Gastrocnemius medialis (tissue), 4 donors: ENCODE measurements around the gene CTNNBIP1. TPM values are rescaled to one million over a fixed set of nuclear protein-coding genes. Genes with fewer than 3 reads are reported as not detected.

Experiments used
- ATAC-seq, 2 donors: fragments of 150-250 bp; one replicate each; pipeline ENCODE4 v1.9.1; 2016
- DNase-seq, 2 donors: peaks; one replicate each; pipeline ENCODE4 v3.0.0-alpha.2; 2019
- H3K27ac ChIP-seq, 4 donors: fragments of 200-600 bp; sonication (generic); 1 replicate in 1 of 4; 2 replicates in 3 of 4; pipeline ENCODE4 v1.5.1; 2016 to 2018; ENCODE audit warnings: mild to moderate bottlenecking in 2 of 4, moderate library complexity in 1 of 4
- H3K27me3 ChIP-seq, 3 donors: fragments of 200-600 bp; sonication (generic) in 2 of 3; 1 replicate in 1 of 3; 2 replicates in 2 of 3; pipeline versions ENCODE4 v1.5.1 to v1.6.0; 2016 to 2019; ENCODE audit warnings: mild to moderate bottlenecking in 1 of 3, moderate library complexity in 1 of 3
- H3K36me3 ChIP-seq, 2 donors: fragments of 200-600 bp; sonication (generic) in 1 of 2; one replicate each; pipeline ENCODE4 v1.5.1; 2017 to 2018
- H3K4me1 ChIP-seq, 2 donors: fragments of 200-600 bp; sonication (generic) in 1 of 2; one replicate each; pipeline ENCODE4 v1.5.1; 2016 to 2017; ENCODE audit warnings: mild to moderate bottlenecking in 2 of 2
- H3K4me3 ChIP-seq, 4 donors: fragments of 200-600 bp; sonication (generic) in 3 of 4; 1 replicate in 1 of 4; 2 replicates in 3 of 4; pipeline ENCODE4 v1.5.1; 2016 to 2019; ENCODE audit warnings: mild to moderate bottlenecking in 2 of 4
- H3K9me3 ChIP-seq, 3 donors: fragments of 200-600 bp; sonication (generic) in 2 of 3; 1 replicate in 1 of 3; 2 replicates in 2 of 3; pipeline ENCODE4 v1.5.1; 2016 to 2019
- POLR2A ChIP-seq, 2 donors: fragments of 450-650 bp; IDR thresholded peaks; one replicate each; pipeline ENCODE4 v1.6.1; 2017; ENCODE audit warnings: antibody characterized with exemption in 2 of 2, mild to moderate bottlenecking in 2 of 2, moderate library complexity in 2 of 2
- in situ Hi-C, 4 donors: fragments of 200-750 bp; cut with MboI; loops; one replicate each; pipeline versions ENCODE4 v1.15.0 to v1.8.0; 2017; ENCODE audit warnings: low sequenced_read_pairs in 4 of 4
- intact Hi-C: fragments of 100-400 bp; cut with DNase I; formaldehyde crosslinking; loops from one replicate; pipeline ENCODE4 v1.15.1; 2023; ENCODE audit warnings: low total_unique reads
- total RNA-seq, 4 donors: library from RNA; depleted of rRNA; stranded (reverse); fragments of >200 nt; gene quantifications; one replicate each; pipeline versions ENCODE4 v1.1.0 to v1.2.3, GENCODE V29; 2016
- TF ChIP-seq, protein P1 (sequence below), 5 experiments: fragments of 450-650 bp in 3 of 5; fragments of 200-600 bp in 2 of 5; sonication (generic) in 2 of 5; IDR thresholded peaks in 4 of 5; conservative IDR thresholded peaks in 1 of 5; 1 replicate in 4 of 5; 2 replicates in 1 of 5; pipeline ENCODE4 v1.5.1; 2016 to 2019; ENCODE audit warnings: antibody characterized with exemption in 5 of 5, mild to moderate bottlenecking in 3 of 5, moderate library complexity in 3 of 5

CTNNBIP1 gene
- total RNA-seq, 4 donors from 2014 or later: 10.3 to 13.2 (median 10.4) TPM

DNA sequence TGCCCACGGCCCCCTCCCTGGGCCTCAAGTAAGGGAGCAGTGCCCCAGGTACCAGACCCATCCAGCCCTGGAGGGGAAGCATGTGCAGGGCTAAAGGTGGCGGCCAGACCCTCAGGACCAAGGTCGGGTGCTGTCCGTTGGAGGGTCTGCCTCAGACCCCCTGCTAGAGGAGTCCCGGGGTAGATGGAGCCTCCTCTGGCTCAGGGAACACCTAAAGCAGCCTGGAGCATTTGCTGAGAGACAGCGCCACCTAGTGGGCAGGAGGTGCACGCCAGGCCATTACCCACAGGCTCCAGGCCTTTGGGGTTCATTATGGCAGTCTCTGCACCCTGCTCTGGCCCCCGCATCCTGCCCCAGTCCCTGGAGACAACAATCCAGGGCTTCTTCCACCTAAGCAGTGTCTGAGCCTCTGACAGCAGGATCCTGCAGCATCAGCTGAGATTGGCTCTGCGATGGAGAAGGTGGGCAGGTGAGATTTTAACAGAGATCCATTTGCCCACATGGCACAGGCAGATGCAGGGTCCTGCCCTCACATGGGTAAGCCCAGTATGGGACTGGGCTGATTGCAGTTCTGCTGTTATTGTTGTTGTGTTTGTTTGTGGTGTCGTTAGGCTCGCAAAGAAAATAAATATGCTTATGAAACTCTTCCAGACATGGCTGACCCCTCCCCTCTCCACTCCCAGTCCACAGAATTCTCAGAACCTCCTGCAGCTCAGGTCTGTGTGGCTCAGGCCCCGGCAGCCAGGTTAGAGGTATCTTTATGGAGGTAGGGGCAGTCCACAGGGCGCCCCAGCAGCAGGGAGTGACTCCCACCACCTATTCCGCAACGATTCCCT lies 42.4 kb downstream of the CTNNBIP1 start:
- TF ChIP-seq POLR2A (IDR thresholded peaks at IDR 0.05): no peak
- TF ChIP-seq, protein P1, sequence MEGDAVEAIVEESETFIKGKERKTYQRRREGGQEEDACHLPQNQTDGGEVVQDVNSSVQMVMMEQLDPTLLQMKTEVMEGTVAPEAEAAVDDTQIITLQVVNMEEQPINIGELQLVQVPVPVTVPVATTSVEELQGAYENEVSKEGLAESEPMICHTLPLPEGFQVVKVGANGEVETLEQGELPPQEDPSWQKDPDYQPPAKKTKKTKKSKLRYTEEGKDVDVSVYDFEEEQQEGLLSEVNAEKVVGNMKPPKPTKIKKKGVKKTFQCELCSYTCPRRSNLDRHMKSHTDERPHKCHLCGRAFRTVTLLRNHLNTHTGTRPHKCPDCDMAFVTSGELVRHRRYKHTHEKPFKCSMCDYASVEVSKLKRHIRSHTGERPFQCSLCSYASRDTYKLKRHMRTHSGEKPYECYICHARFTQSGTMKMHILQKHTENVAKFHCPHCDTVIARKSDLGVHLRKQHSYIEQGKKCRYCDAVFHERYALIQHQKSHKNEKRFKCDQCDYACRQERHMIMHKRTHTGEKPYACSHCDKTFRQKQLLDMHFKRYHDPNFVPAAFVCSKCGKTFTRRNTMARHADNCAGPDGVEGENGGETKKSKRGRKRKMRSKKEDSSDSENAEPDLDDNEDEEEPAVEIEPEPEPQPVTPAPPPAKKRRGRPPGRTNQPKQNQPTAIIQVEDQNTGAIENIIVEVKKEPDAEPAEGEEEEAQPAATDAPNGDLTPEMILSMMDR (IDR thresholded peaks at IDR 0.05 in 4 of 5, conservative IDR thresholded peaks at IDR 0.05 in 1 of 5): peak; percentile 89 to 99 (median 98)
- Histone ChIP-seq H3K4me3 (no peak overlapping the region), H3K36me3 (no peaks in the 10 kb centered on the region), H3K27me3 (no peaks in the 10 kb centered on the region), H3K9me3 (no peaks in the 10 kb centered on the region), H3K4me1 (peaks cover 9 to 16% of the 10 kb centered on the region in 2 donors), H3K27ac (no peak overlapping the region)
- DNase-seq (peak; percentile 36 to 76), ATAC-seq (peak; percentile 71 to 85)
- intact Hi-C loops: loop anchor here (1.0 to 5.0 kb wide), 4 partner anchors 43 to 240 kb away; no protein-coding TSS in a partner anchor
- in situ Hi-C loops: loop anchor here (5.0 to 10.0 kb wide), 5 partner anchors 80 to 240 kb away; no protein-coding TSS in a partner anchor

DNA sequence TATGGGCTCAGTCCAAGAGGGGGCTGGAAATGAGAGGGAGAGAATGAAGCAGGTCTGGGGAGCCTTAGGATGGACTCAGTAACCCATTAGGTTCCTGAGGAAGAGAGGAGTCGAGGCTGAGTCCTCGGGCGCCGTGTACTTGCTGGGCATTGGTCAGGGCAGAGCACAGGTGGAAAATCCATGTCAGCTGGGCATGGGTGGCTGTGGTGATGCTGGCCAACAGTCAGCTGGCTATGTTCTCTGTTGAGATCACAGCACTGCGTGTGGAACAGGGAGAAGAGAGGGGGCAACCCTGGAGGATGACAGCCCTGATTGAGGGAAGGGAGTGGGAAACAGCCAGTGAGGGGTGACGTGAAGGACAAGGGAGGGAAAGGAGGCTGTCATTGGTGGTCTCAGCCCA lies 43.2 kb downstream of the CTNNBIP1 start:
- DNase-seq: no peak
- in situ Hi-C loops (loop anchor here (5.0 to 10.0 kb wide), 5 partner anchors 80 to 240 kb away; no protein-coding TSS in a partner anchor), intact Hi-C loops (loop anchor here (1.0 to 5.0 kb wide), 4 partner anchors 42 to 240 kb away; no protein-coding TSS in a partner anchor)
- Histone ChIP-seq H3K4me3 (no peak overlapping the region), H3K27ac (no peak overlapping the region), H3K27me3 (no peaks in the 10 kb centered on the region), H3K4me1 (peaks cover 3 to 8% of the 10 kb centered on the region in 2 donors), H3K9me3 (no peaks in the 10 kb centered on the region), H3K36me3 (no peaks in the 10 kb centered on the region)
- TF ChIP-seq POLR2A (IDR thresholded peaks at IDR 0.05): no peak
- TF ChIP-seq, protein P1 (IDR thresholded peaks at IDR 0.05 in 4 of 5, conservative IDR thresholded peaks at IDR 0.05 in 1 of 5): no peak
- ATAC-seq: no peak

DNA sequence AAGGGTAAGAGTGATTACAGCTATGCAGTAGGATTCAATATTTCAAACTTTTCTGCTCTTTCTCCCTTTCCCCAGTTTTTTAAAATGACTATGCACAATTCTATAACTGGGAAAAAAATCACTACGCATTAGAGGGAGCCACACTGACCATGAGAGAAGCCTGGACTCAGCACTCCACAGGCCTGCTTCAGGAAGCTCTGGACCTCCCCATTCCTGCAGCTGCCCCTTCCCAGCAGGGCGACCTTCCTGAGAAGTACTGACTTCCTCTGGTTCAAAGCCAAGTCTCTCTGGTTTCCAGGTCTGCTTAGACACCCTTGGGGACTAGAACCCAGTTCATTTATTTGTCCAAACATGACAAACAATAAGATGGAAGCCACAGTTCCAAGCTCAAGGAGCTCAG lies 44.3 kb downstream of the CTNNBIP1 start:
- Histone ChIP-seq H3K4me3 (no peak overlapping the region), H3K4me1 (peaks cover 3 to 8% of the 10 kb centered on the region in 2 donors), H3K27me3 (no peaks in the 10 kb centered on the region), H3K36me3 (no peaks in the 10 kb centered on the region), H3K9me3 (no peaks in the 10 kb centered on the region), H3K27ac (no peak overlapping the region)
- ATAC-seq (no peak), DNase-seq (no peak)
- no peak for TF ChIP-seq POLR2A (IDR thresholded peaks at IDR 0.05)
- TF ChIP-seq, protein P1 (IDR thresholded peaks at IDR 0.05 in 4 of 5, conservative IDR thresholded peaks at IDR 0.05 in 1 of 5): no peak
- in situ Hi-C loops (loop anchor here (5.0 to 10.0 kb wide), 5 partner anchors 78 to 238 kb away; no protein-coding TSS in a partner anchor), intact Hi-C loops (loop anchor here (2.0 to 5.0 kb wide), 2 partner anchors 41 to 143 kb away; no protein-coding TSS in a partner anchor)

DNA sequence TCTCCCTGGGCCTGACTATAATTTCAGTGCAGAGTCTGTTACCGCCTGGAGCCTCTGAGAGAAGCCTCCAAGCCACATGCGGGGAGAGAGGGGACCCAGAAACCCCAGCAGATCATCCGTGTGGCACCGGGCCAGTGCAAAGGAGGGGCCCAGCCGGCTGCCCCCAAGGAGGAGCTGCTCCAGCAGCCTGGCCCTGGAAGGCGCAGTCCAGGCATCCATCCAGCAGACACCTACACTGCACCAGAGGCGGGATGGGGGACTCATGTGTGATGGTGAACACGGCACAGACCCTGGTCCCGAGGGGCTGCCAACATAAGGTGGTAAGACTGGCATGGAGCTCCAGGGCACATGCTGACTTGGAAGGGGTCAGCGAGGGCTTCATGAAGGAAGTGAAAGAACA lies 46.7 kb downstream of the CTNNBIP1 start:
- ATAC-seq (no peak), DNase-seq (no peak)
- Histone ChIP-seq H3K4me1 (peaks cover 3 to 8% of the 10 kb centered on the region in 2 donors), H3K36me3 (no peaks in the 10 kb centered on the region), H3K27ac (peak overlapping the region in 1 of 4 donors; percentile 31), H3K9me3 (no peaks in the 10 kb centered on the region), H3K4me3 (no peak overlapping the region), H3K27me3 (no peaks in the 10 kb centered on the region)
- intact Hi-C loops (no loop called here), in situ Hi-C loops (loop anchor here in 3 of 4 donors (10.0 kb wide), 2 partner anchors 79 to 229 kb away; no protein-coding TSS in a partner anchor)
- no peak for TF ChIP-seq POLR2A (IDR thresholded peaks at IDR 0.05)
- TF ChIP-seq, protein P1 (IDR thresholded peaks at IDR 0.05 in 4 of 5, conservative IDR thresholded peaks at IDR 0.05 in 1 of 5): no peak
